GM12801 (cell line): ENCODE data around the gene ACACA.

Source experiments
- TF ChIP-seq, protein P1 (sequence below): IDR thresholded peaks from one replicate; pipeline ENCODE4 v1.5.1; 2011; ENCODE audit warnings: control low read depth; ENCODE audit not compliant: insufficient read length; ENCODE audit errors: extremely low read depth

Gene ACACA

DNA sequence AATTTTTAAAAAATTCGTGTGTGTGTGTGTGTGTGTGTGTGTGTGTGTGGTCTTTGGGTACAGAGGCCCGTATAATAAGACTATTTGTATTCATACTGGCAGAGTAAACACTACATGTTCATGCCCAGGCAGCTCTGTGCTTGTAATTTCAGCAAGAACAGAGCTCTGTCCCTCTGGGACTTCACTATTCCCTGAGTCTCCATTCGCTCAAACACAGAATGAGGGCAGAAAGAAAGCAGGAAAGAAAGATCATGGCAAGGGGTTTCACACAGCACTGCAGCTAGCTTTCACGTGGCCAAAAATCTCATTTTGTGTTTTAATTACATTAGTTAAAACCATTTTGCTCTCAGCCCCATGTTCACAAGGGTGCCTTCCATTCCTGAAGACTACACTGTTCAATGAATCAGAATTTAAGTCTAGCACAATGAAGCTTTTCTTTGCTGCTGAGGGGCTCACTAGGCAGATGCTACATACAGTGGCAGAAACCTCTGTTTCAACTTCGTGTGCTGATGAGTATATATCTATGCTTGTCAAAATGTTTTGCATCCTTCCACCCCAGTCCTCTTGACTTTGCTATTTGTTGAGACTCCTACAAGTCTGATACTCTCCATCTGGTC is 229.3 kb downstream of the ACACA start:
- TF ChIP-seq, protein P1, sequence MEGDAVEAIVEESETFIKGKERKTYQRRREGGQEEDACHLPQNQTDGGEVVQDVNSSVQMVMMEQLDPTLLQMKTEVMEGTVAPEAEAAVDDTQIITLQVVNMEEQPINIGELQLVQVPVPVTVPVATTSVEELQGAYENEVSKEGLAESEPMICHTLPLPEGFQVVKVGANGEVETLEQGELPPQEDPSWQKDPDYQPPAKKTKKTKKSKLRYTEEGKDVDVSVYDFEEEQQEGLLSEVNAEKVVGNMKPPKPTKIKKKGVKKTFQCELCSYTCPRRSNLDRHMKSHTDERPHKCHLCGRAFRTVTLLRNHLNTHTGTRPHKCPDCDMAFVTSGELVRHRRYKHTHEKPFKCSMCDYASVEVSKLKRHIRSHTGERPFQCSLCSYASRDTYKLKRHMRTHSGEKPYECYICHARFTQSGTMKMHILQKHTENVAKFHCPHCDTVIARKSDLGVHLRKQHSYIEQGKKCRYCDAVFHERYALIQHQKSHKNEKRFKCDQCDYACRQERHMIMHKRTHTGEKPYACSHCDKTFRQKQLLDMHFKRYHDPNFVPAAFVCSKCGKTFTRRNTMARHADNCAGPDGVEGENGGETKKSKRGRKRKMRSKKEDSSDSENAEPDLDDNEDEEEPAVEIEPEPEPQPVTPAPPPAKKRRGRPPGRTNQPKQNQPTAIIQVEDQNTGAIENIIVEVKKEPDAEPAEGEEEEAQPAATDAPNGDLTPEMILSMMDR = no peak

DNA sequence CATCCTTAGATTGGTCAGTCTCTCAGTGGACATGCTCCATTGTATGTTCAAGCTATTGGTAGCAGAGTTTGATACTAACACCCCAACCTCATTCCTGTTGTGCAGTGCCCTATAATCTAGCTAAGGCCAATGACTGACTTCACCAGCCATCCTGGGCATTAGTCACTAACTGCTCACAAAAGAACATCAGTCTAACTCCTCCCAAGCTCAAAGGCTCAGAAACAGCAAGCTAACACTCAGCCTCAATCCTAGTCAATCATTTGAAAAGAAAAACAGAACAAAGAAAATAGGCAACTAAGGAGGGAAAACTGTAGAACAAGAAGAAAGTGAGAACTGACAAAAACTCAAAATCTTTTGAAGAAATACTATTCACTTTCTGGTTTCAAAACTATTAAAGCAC is 229.9 kb downstream of the ACACA start:
- TF ChIP-seq, protein P1 = no peak

GRCh38 chr17:37174205-37174604 is 232.4 kb downstream of the ACACA start:
- TF ChIP-seq, protein P1 = no peak

GRCh38 chr17:37170881-37171425 is 235.7 kb downstream of the ACACA start:
- TF ChIP-seq, protein P1 = no peak

DNA sequence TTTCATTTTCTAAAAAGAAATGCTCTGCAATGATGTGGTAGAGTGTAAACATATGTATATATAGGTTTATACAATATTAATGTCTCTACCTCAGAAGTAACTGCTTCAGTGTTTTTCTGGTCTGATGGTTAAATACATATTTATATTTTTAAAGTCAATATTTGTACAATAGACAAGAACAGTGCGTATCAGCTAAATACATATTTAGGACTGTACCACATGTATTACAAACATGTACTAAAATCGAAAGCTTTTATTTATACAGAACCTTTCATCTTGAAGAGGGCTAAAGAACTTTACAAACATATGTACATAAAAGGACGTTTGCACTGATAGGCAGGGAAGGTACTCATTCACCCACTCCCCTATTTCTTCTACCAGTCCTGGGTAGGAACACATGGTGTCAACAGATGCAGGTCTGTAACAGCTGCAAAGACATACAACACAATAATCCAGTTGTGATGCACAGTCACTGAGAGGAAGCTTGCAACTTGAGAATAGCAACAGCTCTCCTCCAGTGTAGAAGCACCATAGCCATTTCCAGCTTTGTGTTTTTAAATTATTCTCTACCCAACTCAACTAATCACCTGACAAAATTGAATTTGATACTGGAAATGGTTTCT is 237.8 kb downstream of the ACACA start:
- TF ChIP-seq, protein P1 = no peak

DNA sequence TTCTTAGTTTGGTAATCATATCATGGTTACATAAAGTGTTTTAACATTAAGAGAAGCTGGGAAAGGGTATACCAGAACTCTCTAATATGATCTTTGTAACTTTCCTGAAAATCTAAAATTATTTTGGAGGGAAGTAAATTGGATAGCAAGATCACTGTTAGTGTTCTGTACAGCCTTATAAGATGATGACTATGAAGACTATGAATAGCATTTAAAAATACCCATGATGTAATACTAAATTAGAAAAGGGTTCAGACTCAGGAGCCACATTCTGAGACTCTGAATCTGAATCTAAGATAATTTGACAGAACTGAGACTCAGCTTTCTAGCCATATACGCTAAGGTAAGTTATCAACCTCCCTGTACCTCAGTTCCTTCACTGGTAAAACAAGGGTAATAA is 238.9 kb downstream of the ACACA start:
- TF ChIP-seq, protein P1 = no peak

GRCh38 chr17:37164057-37164456 is 242.6 kb downstream of the ACACA start:
- TF ChIP-seq, protein P1 = no peak
